OCI-LY3 (cell line): ENCODE data around the gene HIGD1A.

Experiments used
- CTCF ChIP-seq: fragments of 200-600, 300-600 bp; sonication (generic); IDR thresholded peaks from 2 replicates; pipeline ENCODE4 v1.5.1; 2014; ENCODE audit warnings: antibody characterized with exemption, low read length, low read depth
- EZH2phosphoT487 ChIP-seq: fragments of 200-600 bp; shearing (Covaris generic); IDR thresholded peaks from 2 replicates; pipeline ENCODE4 v1.6.1; 2018; ENCODE audit warnings: antibody characterized with exemption, mixed run types, low read depth

- TF ChIP-seq CTCF (no peak), EZH2phosphoT487 (no peak)
Observed at GRCh38 chr3:42742259-42742658, 62.0 kb downstream of the HIGD1A start.
